ENCODE measurements around the gene RAD51B. TPM values are rescaled to one million over a fixed set of nuclear protein-coding genes. Genes with fewer than 3 reads are reported as not detected.

RAD51B gene
- total and polyA plus RNA-seq, 9 of the 15 experiments (the other 6 are each of a cell fraction or from before 2014, with no cell fraction given): 8.5 to 17.3 (median 11.3) TPM

DNA sequence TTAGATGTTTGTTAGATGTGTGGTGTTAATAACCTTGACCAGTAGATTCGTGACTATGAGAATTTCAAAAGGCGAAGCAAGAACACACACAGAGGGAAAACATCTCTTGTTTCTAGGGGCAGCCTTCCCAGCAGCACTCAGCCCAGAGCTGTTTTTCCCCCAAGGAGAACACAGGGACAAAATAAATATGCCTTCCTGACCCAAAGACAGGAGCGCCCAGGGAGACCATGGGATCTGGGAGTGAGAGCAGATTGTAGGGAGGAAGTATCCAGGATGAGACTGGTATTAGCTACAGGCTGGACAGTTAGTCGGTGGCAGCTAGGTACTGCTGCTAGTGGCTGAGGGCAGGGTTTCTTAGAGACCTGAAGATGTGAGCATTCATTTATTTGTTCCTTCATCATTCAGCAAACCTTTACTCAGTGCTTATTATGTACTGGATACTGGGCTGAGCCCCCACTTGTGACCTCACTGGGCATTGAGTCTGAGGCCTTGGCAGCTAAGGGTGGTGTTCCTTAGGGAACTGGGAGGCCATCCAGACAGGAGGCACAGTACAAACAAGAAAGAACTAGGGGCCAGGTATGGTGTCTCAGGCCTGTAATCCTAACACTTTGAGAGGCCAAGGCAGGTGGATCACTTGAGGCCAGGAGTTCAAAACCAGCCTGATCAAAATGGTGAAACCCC lies 503.5 kb downstream of the RAD51B start:
- ChIA-PET CTCF (ENCODE audit: low intra/inter-chr PET ratio) (no interaction called here), POLR2A (no interaction called here)
- in situ Hi-C loops (cut with MboI) (no loop called here), intact Hi-C loops (cut with micrococcal nuclease) (no loop called here)
- Histone ChIP-seq H3K27ac (ENCODE audit: extremely low read depth, low read depth, low read length) (no peak overlapping the region), H3K4me1 (replicated peaks in 1 of 2; ENCODE audit: control insufficient read depth in 2 of 2, insufficient read depth in 2 of 2, low read length in 2 of 2) (no peaks in the 10 kb centered on the region; a peak in 1 of 5 replicates), H3K9me3 (replicated peaks; ENCODE audit: control insufficient read depth, insufficient read depth, low read depth, low read length) (no peaks in the 10 kb centered on the region), H3K27me3 (ENCODE audit: control insufficient read depth in 2 of 2, insufficient read depth in 2 of 2, low read length in 2 of 2) (no peaks in the 10 kb centered on the region), H4K20me1 (replicated peaks; ENCODE audit: control insufficient read depth, insufficient read depth, low read length) (no peaks in the 10 kb centered on the region), H3K4me2 (ENCODE audit: insufficient read depth, low read length) (no peak overlapping the region), H3K79me2 (ENCODE audit: control insufficient read depth, insufficient read depth, low read length) (no peaks in the 10 kb centered on the region), H3K36me3 (ENCODE audit: control insufficient read depth, insufficient read depth, low read length) (no peaks in the 10 kb centered on the region), H3K9ac (ENCODE audit: insufficient read depth in 1 of 2, low read depth in 2 of 2, low read length in 2 of 2) (no peak overlapping the region), H3K4me3 (no peak overlapping the region), H3K9me1 (ENCODE audit: control insufficient read depth, insufficient read depth, low read length) (no peaks in the 10 kb centered on the region), H2AFZ (ENCODE audit: low read depth, low read length) (no peak overlapping the region)
- TF ChIP-seq MCM2 (IDR thresholded peaks at IDR 0.05; ENCODE audit: low read depth) (no peak), ERF (CRISPR knock-in tag; IDR thresholded peaks at IDR 0.05) (no peak), SRSF3 (IDR thresholded peaks at IDR 0.05; ENCODE audit: insufficient read depth, low read length) (no peak)
- WGBS (ENCODE audit: insufficient coverage, low coverage, missing lambda C conversion rate): 45% methylated on average over 4 of the region's 4 CpGs
- ATAC-seq (no peak), DNase-seq (ENCODE audit: extremely low read depth in 1 of 4, low spot score in 3 of 4) (no peak), FAIRE-seq (no peak)
- BruUV-seq (replicated peaks): no TSS peak

DNA sequence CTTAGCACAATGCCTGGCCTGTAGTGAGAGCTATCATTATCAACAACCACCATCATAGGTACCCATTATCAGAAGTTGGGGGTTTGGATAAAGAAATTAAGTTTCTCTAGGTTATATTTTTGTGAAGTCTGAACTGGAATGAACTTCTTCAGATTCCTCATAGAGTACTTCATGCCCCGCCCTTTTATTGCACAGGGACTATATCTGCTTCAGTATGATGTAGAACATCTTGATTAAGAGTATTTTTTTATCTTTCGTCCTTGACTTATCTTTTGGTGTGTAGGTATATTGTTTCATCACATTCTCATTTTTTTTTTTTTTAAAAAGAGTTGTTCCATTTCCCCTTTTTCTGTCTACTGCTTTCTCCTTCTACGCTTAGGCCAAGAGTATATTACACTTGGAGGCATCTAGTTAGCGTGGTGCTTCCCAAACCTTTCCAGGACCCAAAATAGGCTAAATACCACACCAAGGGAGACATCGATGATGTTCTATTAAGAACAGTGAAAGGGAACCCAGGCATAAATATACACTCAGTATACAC lies 505.8 kb downstream of the RAD51B start:
- no peak overlapping the region for H3K4me3 ChIP-seq
- H3K79me2 ChIP-seq (ENCODE audit: control insufficient read depth, insufficient read depth, low read length): no peaks in the 10 kb centered on the region
- H3K36me3 ChIP-seq (ENCODE audit: control insufficient read depth, insufficient read depth, low read length): no peaks in the 10 kb centered on the region
- H3K27me3 ChIP-seq (ENCODE audit: control insufficient read depth in 2 of 2, insufficient read depth in 2 of 2, low read length in 2 of 2): no peaks in the 10 kb centered on the region
- no peak for ATAC-seq
- H4K20me1 ChIP-seq (replicated peaks; ENCODE audit: control insufficient read depth, insufficient read depth, low read length): no peaks in the 10 kb centered on the region
- intact Hi-C loops (cut with micrococcal nuclease) (no loop called here), in situ Hi-C loops (cut with MboI) (no loop called here)
- H3K4me1 ChIP-seq (replicated peaks in 1 of 2; ENCODE audit: control insufficient read depth in 2 of 2, insufficient read depth in 2 of 2, low read length in 2 of 2): no peaks in the 10 kb centered on the region
- no peak for DNase-seq (ENCODE audit: extremely low read depth in 1 of 4, low spot score in 3 of 4)
- ChIA-PET POLR2A (no interaction called here), CTCF (ENCODE audit: low intra/inter-chr PET ratio) (no interaction called here)
- no peak for FAIRE-seq
- no peak overlapping the region for H2AFZ ChIP-seq (ENCODE audit: low read depth, low read length)
- TF ChIP-seq EWSR1 (IDR thresholded peaks at IDR 0.05; ENCODE audit: borderline replicate concordance, low read depth, partially characterized antibody) (no peak), NFYB (IDR thresholded peaks at IDR 0.05; ENCODE audit: extremely low read depth, insufficient read length) (no peak), GABPB1 (CRISPR knock-in tag; IDR thresholded peaks at IDR 0.05) (no peak), LARP7 (IDR thresholded peaks at IDR 0.05) (no peak), POU5F1 (IDR thresholded peaks at IDR 0.05; ENCODE audit: borderline replicate concordance, low read depth, low read length, partially characterized antibody) (no peak), BMI1 (IDR thresholded peaks at IDR 0.05; ENCODE audit: low read length) (no peak)
- TF ChIP-seq, protein P1, sequence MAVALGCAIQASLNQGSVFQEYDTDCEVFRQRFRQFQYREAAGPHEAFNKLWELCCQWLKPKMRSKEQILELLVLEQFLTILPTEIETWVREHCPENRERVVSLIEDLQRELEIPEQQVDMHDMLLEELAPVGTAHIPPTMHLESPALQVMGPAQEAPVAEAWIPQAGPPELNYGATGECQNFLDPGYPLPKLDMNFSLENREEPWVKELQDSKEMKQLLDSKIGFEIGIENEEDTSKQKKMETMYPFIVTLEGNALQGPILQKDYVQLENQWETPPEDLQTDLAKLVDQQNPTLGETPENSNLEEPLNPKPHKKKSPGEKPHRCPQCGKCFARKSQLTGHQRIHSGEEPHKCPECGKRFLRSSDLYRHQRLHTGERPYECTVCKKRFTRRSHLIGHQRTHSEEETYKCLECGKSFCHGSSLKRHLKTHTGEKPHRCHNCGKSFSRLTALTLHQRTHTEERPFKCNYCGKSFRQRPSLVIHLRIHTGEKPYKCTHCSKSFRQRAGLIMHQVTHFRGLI (CRISPR knock-in tag; IDR thresholded peaks at IDR 0.05): no peak
- TF ChIP-seq, protein P2, sequence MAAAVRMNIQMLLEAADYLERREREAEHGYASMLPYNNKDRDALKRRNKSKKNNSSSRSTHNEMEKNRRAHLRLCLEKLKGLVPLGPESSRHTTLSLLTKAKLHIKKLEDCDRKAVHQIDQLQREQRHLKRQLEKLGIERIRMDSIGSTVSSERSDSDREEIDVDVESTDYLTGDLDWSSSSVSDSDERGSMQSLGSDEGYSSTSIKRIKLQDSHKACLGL (CRISPR knock-in tag; IDR thresholded peaks at IDR 0.05; ENCODE audit: borderline replicate concordance, poor library complexity, severe bottlenecking): no peak
- no peak overlapping the region for H3K27ac ChIP-seq (ENCODE audit: extremely low read depth, low read depth, low read length)
- no peak overlapping the region for H3K9ac ChIP-seq (ENCODE audit: insufficient read depth in 1 of 2, low read depth in 2 of 2, low read length in 2 of 2)
- WGBS (ENCODE audit: insufficient coverage, low coverage, missing lambda C conversion rate): 81% methylated on average over 5 of the region's 5 CpGs
- H3K9me3 ChIP-seq (replicated peaks; ENCODE audit: control insufficient read depth, insufficient read depth, low read depth, low read length): no peaks in the 10 kb centered on the region
- BruUV-seq (replicated peaks): no TSS peak
- no peak overlapping the region for H3K4me2 ChIP-seq (ENCODE audit: insufficient read depth, low read length)
- no peaks in the 10 kb centered on the region for H3K9me1 ChIP-seq (ENCODE audit: control insufficient read depth, insufficient read depth, low read length)

Measured in K562 (cell line).